HG02571 (cell line): ENCODE data around the gene AFTPH.
"Not testable (repeated sequence)": the region's sequence is repeated elsewhere in the genome, so short reads cannot be mapped to it uniquely, and the experiment has no call there.

Experiments
- ATAC-seq: cut with Tn5 transposase; IDR thresholded peaks from one replicate; pipeline ENCODE4 v1.9.1; 2021; ENCODE audit warnings: mild to moderate bottlenecking, moderate library complexity; ENCODE audit not compliant: unreplicated experiment

The AFTPH gene

DNA sequence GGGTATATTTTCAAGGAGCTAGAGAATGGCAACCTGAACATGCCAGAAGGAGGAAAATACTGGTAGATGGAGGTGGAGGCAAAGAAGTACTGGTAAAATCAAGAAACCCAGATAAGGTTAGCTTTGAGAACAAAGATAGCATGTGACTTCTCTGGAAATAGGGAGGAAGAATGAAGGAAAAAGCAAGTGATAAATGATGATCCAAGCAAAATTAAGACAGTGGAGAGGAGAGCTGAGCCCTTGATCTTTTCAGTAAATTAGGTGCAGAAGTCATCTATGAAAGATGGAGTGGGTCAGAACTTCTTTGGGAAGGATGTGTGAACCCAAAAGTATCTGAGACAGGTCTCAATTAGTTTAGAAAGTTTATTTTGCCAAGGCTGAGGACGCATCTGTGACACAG lies 25.7 kb upstream of the AFTPH start:
- ATAC-seq, result no peak

DNA sequence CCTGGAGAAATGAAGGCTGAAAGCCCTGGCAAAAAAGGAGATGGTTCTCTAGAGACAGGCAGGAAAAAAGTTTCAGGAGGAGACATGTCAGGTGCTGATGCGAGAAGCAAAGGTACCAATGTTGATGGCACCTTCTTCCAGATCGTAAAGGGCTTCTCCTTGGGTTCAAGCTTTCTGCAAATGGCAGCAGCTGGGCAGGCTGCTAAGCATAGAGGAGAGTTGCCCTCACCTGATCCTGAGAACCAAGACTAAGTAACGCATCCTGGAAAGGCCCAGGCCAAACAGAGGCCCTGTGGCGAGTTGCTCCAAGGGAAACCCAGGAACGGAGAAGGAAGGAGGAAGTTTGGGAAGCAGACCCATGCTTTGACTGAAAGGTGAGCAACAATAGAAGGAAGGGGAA lies 23.6 kb upstream of the AFTPH start:
- no peak for ATAC-seq

DNA sequence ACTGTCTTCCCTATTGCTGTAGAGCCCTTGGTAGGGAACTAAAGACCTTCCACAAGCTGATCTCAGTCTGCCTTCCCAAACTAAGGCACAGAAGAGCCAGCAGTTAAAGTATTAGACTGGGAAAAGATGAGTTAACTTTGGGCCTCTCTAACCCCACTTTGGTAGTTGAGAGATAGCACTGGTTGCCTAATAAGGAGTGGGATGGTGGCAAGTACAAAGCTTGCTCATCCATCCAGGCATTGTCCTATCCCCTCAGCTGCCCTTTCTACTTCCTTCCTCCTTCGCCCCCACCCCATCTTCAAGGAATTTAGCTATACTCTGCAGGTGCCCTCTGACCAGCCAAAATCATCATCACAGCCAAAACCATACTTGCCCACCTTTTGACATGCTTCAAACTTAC lies 22.2 kb upstream of the AFTPH start:
- no peak for ATAC-seq

DNA sequence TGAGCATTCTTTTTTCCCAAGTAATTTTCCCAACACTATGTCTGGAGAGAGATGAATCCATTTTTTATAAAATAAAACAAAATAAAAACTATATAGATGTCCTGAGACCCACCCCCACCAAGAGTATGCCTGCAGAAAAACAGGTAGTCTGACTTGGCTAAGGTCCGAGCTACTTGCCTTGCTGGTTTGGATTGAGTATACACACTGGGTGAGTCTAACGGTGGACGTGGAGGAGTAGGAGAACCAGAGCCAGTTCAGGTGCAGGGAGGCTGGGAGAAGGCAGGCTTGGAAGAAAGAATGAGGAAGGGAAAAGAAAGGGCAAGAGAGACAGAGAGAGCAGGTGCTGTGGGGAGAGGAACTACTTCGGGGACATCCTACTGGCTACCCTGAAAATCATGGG lies 21.3 kb upstream of the AFTPH start:
- no peak for ATAC-seq

DNA sequence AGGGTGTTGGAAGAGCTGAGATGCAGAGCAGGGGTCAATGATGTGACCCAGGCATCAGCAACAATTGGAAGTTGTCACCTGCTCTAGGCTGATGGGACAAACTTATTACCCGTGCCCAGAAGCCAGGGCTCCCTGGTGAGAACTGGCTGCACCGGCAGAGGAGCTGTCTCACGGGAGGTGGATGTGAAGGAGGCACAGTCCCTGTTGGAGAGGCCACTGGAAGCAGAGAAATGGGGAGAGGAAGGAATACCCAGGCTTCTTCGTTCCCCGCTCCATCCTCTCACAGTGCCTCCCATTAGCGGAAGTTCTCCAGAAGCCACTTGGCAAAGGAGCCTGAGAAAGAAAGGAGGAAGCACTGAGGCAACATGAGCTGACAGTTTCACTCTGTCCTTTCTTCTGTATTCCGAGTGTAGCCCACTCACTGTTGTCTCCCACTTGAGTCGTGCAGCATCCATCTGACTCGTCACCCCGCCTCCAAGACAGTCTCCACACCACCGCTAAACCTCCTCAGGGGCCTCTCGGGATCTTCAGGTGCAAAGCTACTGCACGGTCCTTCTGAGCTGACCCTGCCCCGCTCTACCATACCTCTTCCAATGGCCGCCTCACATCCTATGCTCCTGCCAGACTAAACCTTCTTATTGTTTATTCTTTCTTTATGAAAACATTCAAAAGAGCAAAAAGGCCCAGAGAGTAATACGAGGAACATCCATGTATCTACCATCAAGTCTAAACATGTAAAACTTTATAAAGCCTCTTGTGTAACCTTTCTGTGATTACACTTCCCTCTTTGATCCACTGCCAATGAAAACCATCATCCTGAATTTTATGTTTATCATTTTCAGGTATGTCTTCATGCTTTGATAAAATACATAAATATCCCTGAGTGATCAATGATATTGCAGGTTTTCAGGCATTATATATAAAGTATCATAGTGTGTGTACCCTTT lies 19.1 kb upstream of the AFTPH start:
- ATAC-seq, result no peak

DNA sequence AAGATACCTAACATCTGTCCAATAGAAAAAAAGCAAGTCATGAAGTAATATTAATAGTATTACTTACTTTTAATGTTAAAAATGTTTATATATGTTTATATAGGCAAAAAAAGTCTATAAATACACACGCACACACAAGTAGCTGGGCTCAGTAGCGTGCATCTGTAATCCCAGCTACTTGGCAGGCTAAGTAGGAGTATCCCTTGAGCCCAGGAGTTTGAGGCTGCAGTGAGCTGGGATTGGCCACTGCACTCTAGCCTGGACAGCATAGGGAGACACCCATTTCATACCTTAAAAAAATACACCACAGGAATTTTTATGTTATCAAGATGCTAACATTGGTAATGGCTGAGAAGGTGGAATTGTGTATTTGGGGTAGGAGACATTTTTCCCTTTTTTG lies 17.4 kb upstream of the AFTPH start:
- ATAC-seq, result no peak

DNA sequence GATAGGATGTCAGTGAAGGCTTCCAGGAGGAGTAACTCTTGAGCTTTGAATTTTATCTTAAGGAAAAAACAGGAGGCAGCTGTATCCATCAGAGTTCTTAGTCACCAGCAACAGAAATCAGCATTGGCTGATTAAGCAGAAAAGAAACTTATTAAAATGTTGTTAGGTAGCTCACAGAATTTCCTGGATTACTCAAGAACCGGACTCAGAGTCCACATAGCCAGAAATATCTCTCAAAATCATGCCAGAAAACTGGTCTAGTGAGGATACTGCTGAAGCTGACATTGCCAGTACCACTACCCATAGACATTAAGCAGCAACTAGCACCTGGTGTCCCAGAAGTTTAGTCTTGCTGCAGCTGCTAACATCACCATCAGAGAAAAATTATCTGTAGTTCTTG lies 10.1 kb upstream of the AFTPH start:
- no peak for ATAC-seq

DNA sequence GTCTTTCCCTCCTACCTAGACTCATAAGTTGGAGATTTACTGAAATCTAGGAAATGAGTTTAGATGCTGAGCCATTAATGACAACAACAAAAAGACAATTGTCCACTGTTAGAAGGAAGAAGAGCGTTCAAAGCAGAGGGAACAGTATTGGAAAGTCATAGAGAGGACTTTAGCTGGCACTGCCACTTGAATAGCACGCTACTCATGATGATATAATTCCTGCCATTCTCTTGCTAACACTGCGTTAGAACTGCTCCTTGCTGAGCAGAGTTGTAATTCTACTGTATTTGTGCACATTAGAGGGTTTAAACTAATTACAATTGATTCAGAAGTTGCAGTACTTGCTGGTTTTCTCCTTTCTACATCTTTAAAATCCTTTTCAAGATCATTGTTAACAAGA lies 9.0 kb upstream of the AFTPH start:
- no peak for ATAC-seq

DNA sequence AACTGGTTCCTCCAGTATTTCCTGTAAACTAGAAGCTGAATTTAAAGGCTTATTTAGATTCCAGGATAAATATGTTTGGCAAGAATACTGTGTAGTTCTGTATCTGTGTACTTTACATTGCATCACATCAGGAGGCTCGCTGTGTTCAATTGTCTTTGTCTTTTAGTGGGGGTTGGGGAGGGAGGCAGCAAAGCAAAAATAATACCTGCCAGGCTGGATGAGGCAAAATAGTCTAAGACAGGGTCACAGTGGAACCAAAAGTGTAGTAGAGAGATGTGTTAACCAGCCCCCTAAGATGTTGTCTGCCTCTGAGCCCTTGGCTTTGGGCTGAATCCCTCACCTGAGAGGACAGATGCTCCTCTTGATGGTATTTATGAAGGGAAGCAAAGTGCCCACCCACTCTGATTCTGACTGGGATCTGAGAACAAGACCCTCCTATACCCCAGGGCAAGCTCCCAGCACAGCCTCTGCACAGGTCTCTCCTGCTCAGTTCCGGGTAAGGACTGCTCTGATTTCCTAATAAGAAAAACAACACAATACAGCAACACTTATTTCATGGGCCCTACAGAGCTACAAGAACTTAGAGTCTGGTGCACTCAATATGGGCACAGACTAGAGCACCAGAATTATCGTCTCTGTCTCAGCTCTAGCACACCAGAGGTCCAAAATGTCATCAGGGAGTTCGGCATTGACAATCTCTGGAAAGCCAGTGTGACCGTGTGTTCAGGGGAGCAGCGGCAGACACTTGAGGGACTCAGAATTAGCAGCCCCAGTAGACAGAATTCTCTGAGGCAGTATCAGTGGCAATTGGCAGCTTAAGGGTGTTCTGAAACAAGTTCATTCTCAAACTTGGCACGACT lies 7.2 kb upstream of the AFTPH start:
- no peak for ATAC-seq

DNA sequence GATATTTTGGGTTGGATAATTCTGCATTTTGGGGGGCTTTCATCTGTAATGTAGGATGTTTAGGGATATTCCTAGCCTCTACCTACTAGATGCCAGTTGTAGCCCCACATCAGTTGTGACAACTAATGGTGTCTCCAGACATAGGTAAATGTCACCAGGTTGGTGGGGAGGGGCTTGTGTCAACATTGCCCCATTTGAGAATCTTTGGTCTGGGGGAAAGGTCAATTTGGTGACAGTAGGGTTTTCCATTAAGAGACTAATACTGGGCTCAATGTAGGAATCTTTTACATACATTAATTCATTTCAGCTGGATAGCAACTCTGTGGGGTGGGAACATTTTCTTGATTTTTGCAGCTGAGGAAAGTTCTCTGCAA lies 6.6 kb upstream of the AFTPH start:
- ATAC-seq, result no peak

DNA sequence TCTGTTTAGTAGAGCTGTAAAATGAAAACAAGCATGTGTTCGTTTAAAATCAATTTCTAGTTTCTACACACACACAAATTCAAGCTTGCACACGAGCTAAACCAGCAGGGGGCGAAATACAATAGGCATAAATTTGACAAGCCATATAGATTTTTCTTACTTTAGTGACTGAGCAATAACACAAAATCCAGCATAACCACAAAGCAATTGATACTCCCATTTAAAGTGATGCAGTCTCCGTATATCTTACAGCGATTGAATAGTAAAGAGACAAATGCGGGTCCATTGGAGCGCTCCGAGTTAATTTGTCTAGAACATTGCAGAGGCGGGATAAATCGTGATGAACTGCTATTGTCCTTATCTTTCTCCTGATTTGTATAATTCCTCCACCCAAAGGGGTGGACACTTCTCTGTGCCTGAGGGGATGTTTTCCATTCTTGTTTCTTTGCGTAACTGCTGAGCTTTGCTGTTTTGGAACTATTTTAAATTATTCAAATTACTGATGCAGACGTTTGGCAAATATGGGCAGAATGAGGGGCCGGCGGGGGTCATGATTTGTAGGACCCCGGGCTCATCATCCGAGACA lies 1.2 kb upstream of the AFTPH start:
- no peak for ATAC-seq

DNA sequence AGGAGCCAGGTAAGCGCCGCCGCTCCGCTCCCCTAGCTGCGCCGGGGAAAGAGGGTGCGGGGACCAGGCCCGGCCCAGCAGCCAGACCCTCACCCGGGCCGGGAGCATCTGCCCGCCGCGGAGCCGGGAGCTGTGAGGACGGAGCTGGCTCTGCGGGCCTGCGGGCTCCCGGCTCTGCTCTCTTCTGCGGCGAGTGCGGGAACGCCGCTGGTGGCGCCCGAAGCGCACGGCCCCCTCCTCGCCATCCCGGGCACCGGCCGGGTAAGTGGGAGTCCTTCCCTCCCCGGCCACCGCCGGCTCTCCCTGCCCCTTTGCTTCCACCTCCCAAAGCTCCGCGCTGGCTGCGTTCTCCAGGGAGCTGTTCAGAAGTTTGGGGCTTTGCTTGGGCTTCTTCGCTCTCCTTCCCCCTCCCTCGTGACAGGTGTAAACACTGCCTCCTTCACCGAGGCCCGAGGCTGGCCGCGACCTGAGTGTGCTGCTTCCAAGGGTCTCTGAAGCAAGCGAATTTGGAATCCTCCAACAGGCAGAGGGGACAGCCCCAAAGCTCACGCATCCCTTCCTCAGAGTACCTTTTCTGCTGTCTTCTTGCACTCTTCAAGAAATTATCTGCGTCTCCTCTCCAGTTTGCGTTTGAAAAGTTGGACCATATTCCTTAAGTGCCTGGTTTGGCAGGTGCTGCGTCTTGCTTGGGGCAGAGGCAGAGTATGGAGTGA lies 632 bp downstream of the AFTPH start:
- peak; percentile 7 for ATAC-seq

DNA sequence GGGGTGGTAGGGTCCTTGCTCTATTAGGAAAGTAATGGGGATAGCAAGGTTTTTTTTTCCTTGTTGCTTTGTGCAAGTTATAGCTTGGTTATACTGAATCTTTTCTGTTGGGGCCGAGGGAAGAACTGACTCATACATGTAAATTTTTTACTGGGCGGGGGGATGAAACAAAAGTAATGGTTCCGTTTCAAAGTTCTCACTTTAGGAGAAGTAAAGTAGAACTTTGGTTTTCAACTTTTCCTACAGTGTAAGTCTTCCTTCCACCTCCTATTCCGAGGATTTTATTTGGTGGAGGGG lies 1.1 kb downstream of the AFTPH start:
- ATAC-seq, result no peak

DNA sequence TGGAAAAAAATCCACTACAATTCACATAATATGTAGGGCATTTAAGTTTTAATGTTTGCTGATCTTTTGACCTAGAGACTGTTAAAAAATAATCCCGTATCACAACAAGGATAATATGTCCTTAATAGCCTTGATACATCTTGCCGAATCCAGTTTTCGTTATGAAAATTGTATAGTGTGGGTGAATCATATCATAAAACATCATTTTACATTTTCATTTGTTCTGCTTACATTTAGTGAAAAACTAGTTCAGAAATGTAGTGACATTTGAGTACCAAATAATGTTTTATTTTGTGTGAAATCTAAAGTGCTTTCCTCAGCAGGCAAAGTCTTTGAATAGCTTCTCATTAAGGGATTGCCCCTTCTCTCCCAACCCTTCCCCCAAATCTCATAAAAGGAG lies 1.9 kb downstream of the AFTPH start:
- no peak for ATAC-seq

DNA sequence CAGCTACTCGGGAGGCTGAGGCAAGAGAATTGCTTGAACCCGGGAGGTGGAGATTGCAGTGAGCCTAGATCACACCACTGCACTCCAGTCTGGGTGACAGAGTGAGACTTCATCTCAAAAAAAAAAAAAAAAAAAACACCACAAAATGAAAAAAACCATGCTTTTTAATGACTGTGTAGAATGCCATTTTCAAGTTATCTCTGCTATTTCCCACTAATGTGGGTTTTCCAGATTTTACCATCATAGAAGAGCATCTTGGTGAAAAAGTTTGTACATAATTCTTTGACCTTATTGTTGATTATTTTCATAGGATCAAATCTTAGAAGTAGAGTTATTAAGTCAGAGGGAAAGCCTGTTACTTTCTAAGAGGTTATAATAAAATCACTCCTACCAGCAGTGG lies 6.8 kb downstream of the AFTPH start:
- not testable (repeated sequence) for ATAC-seq

DNA sequence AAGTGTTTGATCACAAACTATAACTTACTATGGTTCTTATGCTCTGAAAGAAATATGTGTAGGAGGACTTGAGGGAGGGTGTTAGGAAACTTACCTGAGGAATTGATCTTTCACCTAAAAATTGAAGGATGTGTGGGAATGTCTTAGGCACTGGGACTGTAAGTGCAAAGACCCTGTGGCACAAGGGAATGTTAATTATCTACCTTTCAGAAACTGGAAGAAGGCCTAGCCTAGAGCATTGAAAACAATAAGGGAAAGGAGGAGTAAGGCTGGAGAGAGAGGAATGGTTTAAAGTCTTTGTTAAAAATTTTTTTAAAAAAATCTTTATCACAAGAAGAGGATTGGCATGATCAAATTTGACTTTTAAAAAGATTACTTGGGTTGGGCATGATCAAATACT lies 7.9 kb downstream of the AFTPH start:
- no peak for ATAC-seq

DNA sequence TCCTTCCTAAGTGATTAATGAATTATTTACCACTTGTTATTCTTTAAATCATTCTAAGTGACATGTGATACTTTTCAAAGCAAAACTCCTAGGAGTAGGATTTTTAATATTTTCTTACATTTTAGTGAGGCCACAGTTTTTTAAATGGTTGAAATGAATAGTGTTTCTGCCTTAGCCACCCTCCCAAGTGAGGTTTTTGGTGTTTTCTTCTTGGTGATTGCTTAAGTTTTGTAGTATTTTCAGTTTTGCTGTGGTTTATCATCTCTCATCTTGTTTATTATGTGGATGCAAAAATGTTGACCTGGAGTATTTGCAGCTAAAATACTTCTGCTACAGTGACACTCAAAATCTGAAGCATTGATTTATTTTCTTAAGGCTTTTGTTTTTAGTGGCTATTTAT lies 9.8 kb downstream of the AFTPH start:
- ATAC-seq, result no peak

DNA sequence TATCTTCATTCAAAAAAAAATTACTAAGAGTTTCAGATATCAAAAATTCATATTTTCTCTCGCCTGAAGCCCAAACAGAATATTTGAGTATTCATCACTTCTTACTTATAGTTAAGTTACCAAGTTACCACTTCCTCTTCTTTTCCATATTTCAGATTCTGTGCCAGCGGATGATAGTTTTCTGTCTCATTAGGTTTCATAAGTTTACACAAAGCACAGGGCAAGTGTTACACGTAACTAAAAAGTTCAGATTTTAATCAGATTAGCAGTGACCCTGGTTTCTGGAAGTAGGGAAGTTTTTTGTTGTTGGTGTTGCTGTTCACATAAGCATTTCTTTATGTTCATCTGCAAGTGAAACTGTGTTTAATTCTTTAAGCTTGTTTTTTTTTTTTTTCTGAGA lies 10.2 kb downstream of the AFTPH start:
- no peak for ATAC-seq

DNA sequence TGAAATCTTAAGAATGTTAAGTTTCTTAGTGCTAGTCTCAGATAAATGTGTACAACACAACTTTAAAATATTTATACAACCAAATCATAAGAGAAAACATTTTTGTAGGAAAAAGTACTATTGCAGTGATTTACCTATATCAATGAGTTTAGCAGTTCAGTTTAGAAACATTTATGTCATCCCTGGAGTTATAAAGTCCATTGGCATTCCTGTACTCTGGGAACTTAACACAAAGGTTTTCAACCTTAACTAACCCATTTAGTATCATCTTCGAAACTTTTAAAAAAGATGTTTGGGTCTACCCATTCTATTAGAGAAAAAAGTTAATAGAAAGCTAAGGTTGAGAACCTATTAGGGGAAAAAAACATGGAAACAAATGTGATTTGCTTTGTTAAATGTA lies 10.9 kb downstream of the AFTPH start:
- ATAC-seq, result no peak

DNA sequence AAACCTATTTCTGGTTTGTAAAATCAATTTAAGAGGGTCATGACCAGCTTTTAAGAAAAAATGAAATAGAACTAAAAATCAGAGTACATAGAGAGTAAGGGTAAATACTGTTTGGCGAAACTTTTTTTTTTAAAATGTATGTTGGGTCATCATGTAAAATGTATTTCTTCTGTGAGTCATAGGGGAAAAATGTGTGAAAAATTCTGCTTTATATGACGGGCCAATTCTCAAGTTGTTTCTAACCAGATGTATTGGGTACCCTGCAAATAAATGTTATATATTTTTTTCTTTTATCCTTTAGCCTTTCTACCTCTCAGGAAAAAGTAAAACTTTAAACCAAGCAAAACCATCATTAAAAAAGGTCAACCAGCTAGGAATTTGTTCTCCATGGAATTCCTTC lies 13.9 kb downstream of the AFTPH start:
- ATAC-seq, result no peak

DNA sequence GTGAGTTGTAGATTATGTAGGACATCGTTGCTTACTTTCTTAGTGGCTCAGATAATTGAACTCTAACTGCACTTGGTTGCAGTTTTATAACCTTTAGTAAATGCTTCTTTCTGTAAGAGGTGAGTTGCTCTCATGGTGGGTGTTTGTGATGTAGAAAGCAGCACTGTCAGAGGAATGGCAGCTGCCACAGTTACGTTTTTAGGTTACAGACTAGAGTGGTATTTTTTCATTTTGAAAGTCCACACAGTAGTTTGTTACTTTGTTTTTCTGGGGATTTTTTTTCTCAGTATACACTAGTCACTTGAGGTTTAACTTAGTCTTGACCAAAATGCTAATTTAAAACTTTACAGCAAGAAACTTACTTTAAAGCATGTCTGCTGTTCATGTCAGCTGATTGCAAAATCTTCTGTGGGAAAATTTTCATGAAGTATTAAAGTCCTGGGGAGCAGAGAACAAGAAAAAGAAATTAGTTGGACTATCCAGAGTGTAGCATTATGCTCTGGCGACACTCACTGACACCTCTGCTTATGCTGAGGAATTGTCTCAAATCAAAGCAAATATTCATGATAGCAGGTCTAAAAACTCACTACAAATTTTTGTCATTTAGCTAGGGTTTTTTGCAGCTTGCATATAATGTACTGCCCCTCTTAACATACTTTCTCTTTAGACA lies 14.8 kb downstream of the AFTPH start:
- peak; percentile 56 for ATAC-seq
